NCI-H1694 (cell line): ENCODE data around the gene AVPR2.
A peak's percentile ranks its signal among the peaks of the same experiment; 100 is the strongest.

Experiments used
- DNase-seq: peaks from one replicate; lab custom pipeline; 2025; lab: John Stamatoyannopoulos, UW

Gene AVPR2

DNA sequence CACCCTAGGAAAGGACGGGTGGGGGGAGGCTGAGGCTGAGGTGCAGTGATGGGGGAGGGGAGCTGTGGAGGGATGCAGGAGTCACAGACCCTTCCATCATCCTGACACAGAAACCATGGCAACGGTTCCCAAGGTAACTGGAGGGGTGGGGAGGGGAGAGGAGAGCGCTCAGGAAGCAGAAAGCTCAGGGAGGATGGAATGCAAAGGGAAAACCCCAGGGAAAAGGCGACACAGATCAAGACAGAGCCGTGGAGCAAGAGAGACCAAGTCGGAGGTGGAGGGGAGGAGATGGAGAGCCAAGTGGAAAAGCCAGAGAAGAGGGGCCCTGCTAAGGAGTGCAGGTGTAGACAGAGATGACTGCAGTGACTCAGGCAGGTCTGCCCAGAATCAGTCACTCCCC lies 33.0 kb upstream of the AVPR2 start:
- peak; percentile 15 for DNase-seq

DNA sequence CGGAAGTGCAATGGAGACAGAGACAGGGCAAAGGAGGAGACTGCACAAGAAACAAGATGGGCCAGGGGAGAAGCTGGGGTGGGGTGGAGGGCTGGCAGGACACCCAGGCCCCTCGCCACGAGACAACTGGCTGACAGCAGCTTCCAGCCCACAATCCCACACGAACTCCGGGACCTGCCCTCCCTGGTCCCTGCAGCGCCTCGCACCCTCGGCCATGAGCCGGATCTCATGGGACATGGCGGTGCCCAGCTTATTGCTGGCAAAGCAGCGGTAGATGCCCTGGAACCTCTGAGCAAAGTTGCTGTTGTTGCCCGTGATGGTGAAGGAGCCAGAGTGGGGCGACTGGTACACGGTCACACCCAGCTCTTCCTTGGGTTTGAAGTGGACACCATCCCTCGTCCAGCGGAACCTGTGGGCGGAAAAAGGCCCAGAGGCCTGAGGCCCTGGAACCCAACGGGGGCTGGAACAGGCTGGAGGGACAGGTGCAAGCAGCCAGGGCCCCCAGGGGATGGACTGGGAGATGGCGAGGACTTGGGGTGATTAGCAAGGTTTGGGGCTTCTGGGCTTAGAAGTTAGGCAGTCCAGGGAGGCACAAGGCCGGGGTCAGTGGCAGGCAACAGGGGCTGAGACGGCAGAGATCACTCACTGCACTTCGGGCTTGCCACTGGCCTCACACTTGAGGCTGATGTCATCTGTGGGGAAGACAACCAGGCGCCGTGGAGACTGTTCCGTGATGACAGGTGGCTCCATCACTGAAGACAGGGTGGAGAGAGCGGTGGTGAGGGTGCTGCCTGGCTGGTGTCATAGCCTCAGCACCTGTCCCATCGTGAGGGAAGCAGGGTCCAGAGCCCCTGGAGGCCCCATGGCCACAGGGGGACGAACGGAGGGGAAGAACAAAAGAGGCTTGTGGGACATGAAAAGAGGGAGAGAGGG lies 32.3 kb upstream of the AVPR2 start:
- DNase-seq, result no peak

DNA sequence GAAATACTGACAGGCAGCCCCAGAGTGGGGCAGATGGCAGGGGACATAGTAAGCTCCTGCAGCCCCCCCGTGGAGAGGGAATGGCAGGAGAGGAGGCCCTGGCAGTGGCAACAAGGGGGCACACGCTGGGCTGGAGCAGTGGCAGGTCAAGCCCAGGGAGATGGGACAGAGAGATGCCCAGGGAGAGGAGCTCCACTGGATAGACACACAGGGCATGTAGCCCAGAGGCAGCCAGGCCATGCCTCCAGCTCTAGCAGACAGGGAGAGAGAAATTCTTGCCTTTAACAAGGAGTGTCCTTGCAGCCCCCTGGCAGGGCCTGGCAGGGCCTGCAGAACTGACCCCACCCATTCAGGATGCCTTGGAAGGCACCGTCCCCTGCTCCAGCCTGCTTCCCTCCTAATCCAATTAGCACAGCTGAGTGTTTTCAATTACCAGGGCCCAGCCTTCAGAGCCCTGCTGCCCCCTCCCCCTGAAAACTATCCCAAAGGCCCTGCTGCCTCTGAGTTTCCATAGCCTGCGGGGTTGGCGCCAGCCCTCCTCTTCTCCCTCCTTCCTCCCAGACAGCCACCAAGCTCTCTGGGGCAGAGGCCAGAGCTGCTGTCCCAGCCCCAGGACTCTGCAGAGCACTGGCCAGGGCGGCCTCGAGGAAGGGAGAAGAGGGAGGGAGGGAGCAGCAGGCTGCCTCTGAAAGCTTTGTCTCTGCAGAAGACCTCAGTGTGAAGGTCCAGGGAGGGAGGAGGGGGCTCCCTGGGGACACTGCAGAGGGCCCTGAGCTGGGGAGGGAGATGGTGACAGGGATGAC lies 31.0 kb upstream of the AVPR2 start:
- peak; percentile 55 for DNase-seq

DNA sequence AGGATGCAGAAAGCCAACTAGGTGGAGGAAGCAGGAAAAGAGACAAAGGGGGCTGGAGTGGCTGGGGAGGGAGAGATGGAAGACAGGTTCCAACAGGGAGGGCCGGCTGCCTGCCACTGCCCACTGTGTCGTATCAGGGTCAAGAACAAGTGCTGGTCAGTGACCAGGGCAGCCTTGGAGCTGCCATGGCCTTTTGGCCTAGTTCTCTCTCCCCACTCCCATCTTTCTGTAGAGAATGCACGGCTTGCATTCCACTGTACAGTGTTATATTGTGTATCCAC lies 30.4 kb upstream of the AVPR2 start:
- no peak for DNase-seq

DNA sequence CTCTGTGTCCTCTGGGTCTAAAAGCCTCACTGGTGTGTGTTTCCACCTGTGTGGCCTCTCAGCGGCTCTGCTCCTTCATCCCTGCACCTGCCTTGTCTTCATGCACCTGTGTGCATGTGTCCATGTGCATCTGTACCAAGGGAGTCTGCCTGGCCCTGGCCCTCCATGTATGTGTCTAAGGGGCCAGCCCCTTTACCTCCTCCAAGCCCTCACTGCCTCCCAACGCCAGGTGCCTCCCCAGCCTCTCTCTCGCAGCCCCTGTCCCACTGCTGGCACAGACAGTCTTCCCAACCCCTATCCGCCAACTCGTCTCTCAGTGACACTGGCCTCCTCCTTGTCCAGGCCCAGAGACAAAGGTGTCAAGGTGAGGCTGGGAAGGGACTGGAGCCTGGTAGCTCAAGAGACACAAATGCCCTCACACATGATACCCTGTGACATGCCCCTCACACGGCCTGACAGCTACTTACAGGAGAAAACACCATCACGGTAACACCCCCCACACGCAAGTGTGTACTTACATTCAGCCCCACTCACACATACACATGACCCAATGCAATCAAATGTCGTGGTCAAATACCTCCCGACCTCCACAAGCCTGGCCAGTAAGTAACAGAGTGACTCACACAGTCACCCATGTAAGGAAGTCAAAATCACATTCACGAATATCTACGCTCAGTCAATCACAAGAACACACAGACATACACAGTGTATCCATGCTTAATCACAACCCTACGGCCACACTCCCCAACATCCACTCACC lies 29.9 kb upstream of the AVPR2 start:
- no peak for DNase-seq

DNA sequence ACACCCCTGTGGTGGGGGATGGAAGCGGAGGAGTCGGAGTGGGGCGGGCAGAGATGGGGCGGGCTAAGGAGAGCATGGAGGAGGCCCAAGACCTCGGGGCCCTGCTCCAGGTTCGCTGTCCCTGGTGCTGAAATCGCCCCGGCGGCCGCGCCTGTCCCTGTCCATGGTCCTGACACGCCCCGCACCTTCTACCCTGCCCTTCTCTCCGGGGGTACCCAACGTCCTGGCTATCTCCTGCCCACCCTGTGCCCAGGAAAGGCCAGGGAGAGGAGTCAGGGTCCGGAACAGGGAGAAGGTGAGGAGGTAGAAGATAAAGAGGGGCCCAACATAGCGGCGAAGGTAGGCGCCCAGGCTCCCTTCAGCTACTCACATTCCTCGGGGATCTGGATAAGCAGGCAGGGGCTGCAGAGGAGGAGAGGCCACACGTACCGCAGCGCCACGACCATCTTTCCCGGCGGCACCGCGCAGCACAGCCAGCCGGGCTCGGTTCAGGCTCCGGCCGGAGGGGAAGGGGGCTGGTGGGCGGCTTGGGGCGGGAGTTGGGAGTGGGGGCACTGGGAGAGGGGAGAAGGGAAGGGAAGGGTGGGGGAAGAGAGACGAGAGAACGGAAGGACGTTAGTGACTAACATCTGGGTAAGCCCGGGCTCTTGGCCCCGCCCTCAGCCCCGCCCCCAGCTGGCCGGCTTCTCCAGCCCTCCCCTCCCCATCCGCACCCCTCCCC lies 28.9 kb upstream of the AVPR2 start:
- DNase-seq, result no peak

DNA sequence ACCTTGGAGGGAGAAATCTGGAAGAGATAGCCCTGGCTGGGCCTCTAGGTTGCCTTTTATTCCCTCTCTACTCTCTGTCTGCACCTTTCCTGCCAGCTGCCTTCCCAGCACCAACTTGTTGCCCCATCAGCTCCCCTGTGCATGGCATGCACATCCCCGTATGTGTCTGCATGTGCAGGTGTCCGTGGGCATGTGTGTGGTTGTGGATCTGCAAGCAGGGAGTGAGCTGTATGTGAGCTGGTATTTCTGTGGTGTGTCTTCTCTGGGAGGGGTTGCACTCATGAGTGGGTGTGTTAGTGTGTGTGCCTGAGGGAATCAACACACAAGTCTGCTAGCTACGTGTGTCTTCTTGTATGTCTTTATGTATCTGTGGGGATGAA lies 28.4 kb upstream of the AVPR2 start:
- DNase-seq, result no peak

DNA sequence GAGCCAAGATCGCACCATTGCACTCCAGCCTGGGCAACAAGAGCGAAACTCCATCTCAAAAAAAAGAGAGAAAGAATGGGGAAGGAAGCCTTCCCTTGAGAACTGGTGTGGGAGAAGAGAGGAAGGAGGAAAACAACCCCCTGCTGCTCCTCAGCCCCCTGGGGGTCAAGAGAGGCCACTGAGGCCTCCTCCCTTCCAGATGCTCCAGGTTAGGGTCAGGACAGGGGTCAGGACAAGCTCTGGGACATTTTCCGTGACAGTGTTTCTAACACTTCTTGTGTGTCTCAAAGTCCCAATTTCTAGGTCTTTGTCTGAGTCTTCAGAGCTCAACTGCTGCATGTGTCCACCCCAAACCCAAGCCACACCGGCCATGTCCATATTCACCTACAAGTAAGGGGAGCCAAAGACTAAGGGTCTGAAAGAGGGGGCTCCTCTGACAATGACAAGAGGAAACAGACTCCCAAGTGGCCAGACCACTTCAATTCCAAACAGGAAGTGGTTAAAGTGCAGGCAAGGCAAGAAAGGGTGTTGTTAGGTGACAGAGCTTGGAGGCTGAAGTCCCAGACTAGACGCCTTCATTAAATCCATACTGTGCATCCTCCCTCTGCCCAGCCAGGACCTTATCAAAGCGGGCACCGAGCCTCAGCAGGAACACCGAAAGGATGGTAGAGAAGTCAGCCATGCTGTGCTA lies 26.8 kb upstream of the AVPR2 start:
- DNase-seq, result no peak

DNA sequence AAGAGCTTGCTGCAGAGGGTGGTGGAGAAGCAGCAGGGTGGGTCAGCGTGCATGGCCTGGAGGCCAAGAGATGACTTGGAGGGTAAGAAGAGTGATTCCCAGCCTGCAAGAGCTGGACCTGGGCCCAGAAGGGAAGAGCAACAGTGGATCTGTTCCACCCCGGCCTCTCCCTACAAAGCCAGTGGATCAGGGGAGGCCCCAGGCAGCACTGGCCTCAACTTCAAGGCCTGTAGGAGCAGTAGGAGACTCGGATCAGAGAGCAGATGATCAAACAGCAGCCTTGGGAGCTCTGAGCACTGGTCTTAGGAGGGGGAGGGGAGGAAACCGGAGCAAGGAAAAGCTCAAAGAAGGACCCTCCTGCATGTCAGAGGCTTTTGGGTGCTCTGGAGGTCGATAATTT lies 26.1 kb upstream of the AVPR2 start:
- DNase-seq, result no peak

DNA sequence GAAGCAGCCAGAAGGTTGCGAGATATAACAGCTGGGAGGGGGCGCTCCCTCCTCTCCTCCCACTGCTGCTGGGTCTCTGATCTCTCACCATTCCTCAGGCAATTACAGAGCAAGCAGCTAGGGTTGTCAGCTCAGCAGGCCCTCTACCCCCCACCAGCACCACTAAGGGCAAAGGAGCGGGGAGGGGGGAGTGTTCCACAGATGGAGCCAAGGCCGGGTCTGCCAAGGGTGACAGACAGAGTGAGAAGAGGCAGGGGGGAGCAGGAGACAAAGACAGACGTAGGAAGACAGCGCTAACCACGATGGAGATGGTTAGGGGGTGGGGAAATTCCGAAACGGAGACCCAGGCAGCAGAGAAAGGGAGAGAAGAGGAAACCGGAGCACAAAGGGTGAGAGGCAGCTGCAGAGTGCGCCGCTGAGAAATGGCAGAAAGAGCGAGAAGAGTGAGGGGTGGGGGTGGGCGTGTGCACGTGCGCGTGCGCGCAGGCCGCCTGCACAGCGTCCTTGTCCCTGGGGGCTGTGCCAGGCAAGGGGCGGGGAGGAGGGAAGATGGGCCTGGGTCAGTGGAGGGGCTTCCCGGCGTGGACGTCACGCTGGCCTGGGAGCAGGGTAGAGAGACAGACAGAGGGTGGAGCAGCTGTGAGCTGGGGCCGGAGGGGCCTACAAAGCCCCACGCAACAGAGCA lies 25.4 kb upstream of the AVPR2 start:
- peak; percentile 89 for DNase-seq

DNA sequence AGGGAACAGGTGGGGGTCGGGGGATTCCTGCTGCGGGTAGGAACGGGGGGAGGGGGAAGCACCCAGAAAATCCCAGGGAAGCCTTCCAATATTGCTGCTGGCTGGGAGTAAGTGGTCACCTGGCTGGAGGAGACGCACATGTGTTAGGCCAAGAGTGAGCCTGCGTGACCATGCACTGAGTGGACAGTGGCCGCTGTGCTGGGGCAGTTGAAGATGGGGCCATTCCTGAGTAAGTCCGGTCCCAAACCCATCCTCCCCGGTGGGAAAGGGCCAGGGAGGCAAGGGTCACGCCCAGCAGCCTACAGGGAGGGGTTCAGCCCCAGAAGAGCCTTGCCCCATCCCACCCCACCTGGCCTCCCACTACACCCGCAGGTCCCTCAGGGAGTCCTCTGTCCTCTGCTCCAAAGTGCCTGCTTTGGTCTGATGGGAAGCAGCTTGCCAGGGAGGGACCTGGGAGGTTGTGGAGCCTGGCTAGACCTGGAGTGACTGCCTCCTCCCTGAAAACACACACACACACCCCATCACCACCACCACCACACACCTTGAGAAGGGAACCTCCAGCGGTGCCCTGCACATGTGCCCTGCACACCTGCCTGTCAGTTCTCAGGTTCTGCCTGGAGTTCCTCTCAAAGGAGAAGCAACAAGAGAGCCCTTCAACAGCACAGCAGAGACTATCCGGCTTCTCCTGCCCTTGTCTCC lies 24.6 kb upstream of the AVPR2 start:
- DNase-seq, result no peak

DNA sequence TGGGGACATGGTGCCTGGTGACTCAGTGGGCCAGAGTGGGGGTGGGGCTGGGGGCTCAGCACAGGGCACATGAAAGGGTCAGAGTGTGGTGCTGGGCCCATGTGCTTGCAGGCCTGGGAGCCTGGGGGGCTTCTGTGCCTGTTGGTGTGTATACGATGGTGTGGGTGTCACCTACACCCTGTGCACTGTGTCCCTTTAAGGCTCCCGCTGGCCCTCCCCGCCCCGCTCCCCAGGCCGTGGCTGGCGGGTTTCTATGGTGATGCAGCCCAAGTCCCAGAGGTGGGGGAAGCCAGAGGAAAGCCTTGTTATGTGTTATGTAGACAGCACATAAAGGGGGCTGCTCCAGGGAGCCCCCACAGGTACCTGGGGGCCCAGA lies 24.0 kb upstream of the AVPR2 start:
- no peak for DNase-seq

DNA sequence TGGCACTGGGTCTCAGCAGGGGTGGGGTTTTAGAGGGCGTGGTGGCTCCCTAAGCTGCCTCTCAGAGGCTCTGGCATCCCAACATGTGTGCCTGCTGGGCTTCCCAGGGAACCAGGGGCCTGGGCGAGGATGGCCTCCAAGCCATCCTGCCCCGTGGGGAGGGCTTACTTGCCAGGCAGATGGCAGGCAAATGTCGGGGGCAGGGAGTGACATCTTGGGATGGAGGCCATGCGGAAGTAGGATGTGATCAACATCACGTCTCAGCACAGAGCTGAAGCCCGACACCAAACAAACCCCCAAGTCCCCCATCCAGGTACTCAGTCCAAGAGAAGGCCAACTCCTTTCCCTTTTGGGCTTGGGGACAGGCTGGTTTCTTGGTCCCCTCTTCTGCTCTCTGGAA lies 23.2 kb upstream of the AVPR2 start:
- DNase-seq, result no peak

DNA sequence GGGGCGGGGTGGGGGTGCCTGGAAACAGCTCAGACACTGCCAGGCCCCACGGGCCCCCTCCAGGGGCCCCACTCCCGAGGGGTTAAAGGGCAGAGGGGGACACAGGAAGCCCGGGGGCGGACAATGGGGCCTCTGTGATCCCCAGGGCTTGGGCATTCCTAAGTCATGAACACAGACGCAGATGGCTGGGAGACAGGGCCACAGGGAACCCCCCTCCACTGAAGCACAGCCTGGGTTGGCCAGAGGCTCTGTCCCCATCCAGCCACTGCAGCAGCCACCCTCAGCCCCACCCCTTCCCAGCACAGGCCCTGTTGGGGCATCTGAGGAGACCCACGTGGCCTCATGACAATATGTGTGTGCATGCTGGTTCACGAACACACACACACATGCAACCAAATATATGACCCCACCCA lies 22.4 kb upstream of the AVPR2 start:
- no peak for DNase-seq

DNA sequence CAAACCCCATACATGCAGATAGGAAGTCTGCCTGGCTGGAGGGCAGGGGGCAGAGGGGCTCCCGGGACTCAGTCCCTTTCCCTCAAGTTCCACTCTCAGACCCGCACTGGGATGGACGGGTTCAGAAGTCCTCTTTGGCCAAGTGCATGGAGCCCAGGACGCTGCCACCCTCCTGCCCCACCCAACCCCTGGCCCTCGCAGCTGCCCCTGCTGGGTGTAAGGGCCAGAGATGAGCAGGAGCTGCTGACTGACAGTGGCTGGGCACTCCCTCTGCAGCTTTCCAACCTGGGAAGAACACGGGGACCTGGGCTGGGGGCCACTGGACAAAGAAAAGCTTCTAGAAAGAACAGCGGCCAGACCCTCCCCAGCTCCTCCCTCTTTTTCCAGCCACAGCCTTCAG lies 21.9 kb upstream of the AVPR2 start:
- no peak for DNase-seq

DNA sequence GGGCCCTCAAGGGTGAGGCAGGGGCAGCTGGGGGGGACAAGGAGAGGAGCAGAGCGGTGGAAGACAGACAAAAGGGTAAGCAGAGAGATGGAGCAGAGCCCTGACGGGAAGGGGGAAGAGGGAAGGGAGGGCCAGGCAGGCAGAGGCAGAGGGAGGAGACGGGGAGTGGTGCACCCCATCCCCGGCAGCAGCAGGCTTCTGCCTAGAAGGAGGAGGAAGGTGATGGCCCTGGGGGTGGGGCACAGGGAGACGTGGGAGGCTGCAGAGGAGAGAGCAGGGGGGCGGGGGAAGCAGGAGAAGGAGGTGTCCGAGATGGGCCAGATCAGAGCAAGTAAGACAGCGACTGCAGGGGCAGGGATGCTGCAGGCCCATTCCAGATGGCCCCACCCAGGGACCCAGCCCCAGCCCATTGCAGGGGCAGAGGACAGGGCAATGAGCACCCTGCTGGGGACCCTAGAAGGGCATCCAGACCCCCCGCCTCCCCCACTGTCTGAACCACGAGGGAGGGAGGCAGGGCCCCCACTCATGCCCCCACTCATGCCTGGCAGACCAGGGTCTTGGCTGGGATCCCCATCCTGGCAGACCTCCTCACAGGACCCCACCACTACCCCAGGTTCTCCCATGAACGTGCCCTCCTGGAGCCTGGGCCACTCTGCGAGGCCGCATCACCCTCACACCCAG lies 21.2 kb upstream of the AVPR2 start:
- DNase-seq, result no peak

DNA sequence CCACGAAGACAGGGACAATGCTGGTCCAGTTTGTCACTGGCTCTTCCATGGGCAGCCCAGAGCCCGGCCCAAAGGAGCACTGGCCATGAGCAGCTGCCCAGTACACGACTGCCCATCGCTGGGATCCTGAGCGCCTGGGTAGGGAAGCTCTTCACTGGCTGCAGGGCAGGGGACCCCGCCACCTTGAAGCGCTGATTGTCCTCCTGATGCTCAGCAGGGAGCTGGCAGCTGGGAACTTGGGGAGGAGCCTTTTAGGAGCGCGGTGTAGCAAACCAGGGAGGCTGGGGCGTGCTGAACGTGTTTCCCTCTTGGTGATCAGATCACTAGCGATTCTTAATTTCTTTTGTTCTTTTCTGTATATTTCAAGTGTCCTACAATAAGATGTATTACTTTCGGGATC lies 20.3 kb upstream of the AVPR2 start:
- DNase-seq, result no peak

DNA sequence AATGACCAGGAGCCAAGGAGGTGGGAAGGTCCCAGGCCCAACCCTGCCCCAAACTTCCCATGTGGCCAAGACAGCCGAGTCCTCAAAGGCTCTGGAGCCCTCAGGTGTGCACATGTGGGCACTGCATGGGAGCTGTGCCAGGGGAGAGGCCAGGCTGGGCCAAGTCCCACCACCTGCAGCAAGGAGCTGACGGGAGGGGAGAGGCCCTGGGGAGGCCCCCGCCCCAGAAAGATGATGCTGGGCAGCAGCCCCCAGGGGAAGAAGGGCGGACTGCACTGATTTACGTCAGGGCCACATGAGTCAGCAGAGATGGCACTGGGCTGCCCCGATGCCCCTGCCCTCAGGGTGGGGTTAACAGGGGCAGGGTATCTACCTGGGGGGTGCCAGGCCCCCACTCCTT lies 19.9 kb upstream of the AVPR2 start:
- no peak for DNase-seq

DNA sequence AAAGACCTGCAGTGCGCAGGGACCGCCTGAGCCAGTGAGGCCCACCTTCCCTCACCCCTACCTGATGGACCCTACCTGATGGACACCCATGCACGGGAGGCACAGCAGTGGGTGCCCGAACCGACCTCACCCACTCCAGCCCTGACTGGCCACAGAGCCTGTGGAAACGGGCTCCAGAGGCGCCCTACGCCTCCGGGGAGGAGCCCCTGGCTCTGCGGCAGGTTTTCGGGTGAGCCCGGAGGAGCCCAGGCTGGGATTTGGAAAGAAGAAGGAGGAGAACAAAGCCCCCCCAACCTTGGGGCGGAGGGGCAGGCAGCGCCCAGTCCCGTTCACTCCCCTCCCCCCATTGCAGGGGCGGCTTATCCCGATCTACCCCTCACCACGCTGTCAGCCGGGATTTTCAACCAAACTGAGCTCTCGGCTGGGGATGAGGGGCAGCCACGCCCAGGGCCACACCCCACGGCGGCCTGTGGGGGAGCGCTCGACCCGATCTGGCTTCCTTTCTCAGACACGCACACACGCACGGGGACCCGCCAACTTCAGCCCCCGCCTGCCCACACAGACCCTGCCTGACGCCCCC lies 19.2 kb upstream of the AVPR2 start:
- DNase-seq, result no peak
